ENCODE results near the gene HID1.
A peak's percentile ranks its signal among the peaks of the same experiment; 100 is the strongest.
"Not testable (repeated sequence)": the region's sequence is repeated elsewhere in the genome, so short reads cannot be mapped to it uniquely, and the experiment has no call there.

HID1 gene

GRCh38 chr17:74998783-74999182 lies 26.2 kb upstream of the HID1 start:
- DNase-seq = no peak

GRCh38 chr17:74995847-74996246 lies 23.3 kb upstream of the HID1 start:
- no peak for DNase-seq

- no peak for DNase-seq
Measured at GRCh38 chr17:74994440-74994839, 21.9 kb upstream of the HID1 start.

DNA sequence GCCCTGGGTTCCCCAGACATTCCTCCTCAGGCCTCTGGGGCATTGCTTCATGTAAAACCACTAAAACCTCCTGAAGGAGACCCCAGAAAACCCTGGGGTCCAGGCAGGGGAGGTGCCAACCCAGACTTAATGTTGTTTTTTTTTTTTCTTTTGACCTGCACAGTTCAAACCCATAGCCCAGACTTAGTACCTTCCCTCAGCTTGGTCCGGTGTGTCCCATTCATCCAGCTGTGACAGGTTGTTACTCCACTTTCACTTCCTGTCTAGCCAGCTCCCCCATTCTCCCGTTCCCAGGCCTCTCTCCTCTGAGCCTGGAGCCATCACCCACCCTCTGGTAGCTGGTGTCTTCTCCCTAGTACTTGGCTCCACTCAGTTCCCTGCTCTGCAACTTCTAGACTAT lies 19.7 kb upstream of the HID1 start:
- DNase-seq = no peak

DNA sequence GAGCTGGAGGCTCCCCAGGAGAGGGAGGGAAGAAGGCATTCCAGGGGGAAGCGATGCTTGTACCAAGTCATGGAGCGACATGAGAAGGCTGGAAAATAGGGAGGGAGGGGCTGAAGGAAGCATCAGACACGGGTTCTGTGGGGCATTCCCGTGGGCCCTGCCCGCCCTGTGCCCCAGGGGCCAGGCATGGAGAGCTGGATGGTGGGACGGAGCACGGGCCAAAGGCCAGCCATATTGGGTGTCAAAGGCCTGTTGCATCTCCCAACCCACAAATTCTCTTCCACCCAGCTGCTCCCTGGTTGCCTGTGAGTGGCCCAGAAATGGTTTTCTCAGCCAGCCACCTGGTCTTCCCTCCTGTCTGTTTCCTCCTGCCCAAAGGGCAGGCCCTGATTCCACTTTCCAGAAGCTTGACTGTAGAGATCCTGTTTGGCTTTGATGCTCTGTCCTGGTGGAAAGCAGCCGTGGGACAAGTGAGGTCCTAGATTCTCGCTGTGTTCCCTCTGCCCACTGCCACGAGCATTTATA lies 18.1 kb upstream of the HID1 start:
- no peak for DNase-seq

- no peak for DNase-seq
Measured at GRCh38 chr17:74987909-74988711, 15.6 kb upstream of the HID1 start.

- DNase-seq = peak; percentile 91 to 92
Measured at GRCh38 chr17:74987418-74987908, 14.9 kb upstream of the HID1 start, which contains the start of gene CDR2L. Gene CDR2L (plus strand): TSS chr17:74987632. CDS start chr17:74988044, 412 bp downstream.

DNA sequence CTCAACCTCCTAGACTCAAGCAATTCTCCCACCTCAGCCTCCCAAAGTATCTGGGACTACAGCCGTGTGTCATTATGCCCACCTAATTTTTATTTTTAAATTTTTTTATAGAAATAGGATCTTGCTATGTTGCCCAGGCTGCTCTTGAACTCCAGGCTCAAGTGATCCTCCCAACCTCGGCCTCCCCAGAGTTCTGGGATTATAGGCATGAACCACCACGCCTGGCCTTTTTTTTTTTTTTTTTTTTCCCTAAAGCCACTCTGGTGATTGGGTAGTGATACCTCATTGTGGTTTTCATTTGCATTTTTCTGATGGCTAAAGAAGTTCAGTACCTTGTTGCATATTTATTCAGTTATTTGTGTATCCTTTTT lies 13.6 kb upstream of the HID1 start:
- no peak for DNase-seq

DNA sequence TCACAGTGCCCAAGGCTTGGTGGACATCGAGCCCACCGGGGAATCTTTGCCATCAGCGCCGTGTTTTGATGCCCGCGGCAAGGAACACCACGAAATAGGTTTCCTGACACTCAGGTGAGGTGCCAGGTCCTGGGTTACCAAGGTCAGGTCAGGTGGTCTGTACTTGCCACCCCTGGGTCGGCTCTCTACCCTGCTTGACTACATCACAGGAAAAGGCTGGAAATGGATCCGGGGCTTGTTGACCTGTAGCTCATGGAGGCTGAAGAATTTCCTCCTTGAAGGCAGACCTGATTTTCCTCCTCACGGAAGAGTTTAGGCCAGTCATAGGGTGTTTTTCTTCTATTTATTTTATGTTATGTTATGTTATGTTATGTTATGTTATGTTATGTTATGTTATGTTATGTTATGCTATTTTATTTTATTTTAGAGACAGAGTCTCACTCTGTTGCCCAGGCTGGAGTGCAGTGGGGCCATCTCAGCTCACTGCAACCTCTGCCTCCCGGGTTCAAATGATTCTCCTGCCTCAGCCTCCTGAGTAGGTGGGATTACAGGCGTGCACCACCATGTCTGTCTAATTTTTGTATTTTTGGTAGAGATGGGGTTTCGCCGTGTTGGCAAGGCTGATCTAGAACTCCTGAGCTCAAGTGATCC lies 10.2 kb upstream of the HID1 start:
- DNase-seq = peak in 1 of 2 donors; percentile 14

GRCh38 chr17:74981979-74982662 lies 9.6 kb upstream of the HID1 start:
- peak; percentile 84 to 85 for DNase-seq

- no peak for DNase-seq
Measured at GRCh38 chr17:74981318-74981978, 8.9 kb upstream of the HID1 start.

GRCh38 chr17:74979408-74980146 lies 7.0 kb upstream of the HID1 start:
- DNase-seq = no peak

DNA sequence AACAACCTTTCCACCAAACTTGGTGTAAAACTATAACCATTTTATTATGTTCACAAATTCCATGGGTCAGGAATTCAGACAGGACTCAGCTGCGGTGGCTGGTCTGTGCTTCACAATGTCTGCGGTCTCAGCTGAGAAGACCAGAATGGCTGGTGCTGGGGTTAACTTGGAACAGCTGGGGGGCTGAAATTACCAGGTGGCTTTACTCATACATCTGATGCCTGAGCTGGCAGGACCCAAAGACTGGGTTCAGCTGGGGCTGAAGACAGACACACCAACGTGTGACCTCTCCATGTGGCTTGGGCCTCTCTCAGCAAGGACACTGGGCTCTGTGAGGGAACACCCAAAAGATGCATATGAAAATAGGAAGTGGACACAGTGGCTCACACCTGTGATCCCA lies 5.7 kb upstream of the HID1 start:
- no peak for DNase-seq

- DNase-seq = no peak
Measured at GRCh38 chr17:74977802-74978201, 5.2 kb upstream of the HID1 start.

DNA sequence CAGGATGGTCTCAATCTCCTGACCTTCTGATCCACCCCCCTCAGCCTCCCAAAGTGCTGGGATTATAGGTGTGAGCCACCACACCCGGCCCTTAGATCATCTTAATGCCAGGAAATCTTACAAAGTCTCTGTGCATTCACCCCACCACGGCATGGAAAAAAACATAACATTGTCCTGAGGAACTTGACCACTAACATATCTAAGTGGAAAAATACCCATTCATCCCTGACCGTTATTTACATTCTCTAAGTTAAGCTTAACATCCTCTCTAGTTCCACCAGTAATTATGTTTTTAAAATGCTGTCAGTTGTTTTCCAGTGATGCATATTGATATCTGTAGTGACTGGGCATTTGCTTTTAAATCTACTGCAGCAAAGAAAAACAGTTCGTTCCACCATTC lies 3.4 kb upstream of the HID1 start:
- DNase-seq = no peak

DNA sequence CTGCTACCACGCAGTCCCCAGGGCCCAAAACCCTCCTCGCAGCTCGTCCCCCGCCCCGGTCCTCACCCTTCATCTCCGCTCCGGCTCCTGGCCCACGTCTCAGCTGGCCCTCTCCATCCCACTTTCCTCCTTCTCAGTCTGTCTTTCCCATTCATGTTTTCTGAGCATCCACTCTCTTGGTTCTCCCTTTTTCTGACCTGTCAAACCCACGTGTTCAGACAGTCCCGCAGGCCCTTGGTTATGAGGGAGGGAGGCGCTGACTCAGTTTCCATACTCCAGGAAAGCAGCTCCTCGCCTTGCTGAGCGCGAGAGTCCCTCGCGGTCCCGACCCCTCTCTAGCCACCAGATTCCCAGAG lies 392 bp upstream of the HID1 start:
- no peak for DNase-seq

DNA sequence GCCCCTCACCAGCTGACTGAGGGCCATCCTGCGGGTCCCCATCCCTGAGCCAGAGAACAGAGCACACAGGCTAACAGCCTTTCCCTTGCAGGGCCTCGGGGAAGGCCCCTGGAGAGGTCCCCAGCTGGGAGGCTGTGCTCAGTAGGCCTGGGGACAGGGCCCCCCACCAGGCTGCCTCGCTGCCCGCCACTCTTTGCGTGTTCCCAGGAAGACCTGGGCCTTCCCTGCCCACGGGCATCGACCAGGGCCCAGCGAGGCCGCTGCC lies 785 bp downstream of the HID1 start:
- DNase-seq = no peak

GRCh38 chr17:74971069-74971841 lies 1.3 kb downstream of the HID1 start:
- DNase-seq = no peak

GRCh38 chr17:74970395-74970794 lies 2.2 kb downstream of the HID1 start:
- no peak for DNase-seq

DNA sequence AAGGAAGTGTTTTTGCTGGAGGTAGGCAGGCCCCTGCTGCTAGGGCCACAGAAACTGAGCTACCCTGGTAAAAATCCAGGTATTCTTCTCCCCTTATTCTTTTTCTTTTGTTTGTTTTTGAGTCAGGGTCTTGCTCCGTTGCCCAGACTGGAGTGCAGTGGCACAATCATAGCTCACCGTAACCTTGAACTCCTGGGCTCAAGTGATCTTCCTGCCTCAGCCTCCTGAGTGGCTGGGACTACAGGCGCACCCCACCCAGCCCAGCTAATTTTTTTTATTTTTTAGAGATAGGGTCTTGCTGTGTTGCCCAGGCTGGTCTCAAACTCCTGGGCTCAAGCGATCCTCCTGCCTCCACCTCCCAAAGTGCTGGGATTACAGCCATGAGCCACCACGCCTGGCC lies 3.1 kb downstream of the HID1 start:
- not testable (repeated sequence) for DNase-seq

DNA sequence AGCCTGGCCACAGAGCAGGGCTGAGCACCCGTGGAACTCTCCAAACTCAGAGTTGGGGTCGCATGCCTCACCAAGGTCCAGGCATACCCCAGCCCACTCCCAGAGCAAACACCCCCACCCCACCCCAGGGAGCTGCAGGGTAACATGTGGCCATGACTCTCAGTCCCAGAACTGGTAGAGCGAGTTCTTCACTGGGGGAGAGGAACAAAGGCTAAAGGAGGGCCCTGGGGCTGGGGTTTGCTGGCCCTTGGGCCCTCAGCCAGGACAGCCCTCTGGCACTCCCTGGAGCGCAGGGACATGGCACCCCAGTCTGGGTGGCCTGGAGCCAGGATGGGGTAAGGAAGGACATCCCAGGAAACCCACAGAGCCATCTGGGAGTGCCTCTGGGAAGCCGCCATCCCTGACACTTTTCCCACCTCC lies 4.2 kb downstream of the HID1 start:
- DNase-seq = no peak
